Hepatocyte (in vitro differentiated cells): ENCODE results near the gene EEF1AKMT2. TPM values are rescaled to one million over a fixed set of nuclear protein-coding genes. Genes with fewer than 3 reads are reported as not detected.

Experiments
- DNase-seq: peaks from one replicate; pipeline ENCODE4 v3.0.0-alpha.2; 2016; ENCODE audit warnings: low spot score
- H2AFZ ChIP-seq: fragments of 200-600 bp; sonication (generic); 2 replicates; pipeline ENCODE4 v1.6.0; 2016; ENCODE audit warnings: antibody characterized with exemption, mild to moderate bottlenecking
- H3K27ac ChIP-seq: fragments of 200-600 bp; sonication (generic); 2 replicates; pipeline ENCODE4 v1.5.1; 2016; ENCODE audit warnings: mild to moderate bottlenecking
- H3K27me3 ChIP-seq: fragments of 200-600 bp; sonication (generic); 2 replicates; pipeline ENCODE4 v1.6.1; 2016
- H3K36me3 ChIP-seq: fragments of 200-600 bp; sonication (generic); replicated peaks from 2 replicates; pipeline ENCODE4 v1.5.1; 2016; ENCODE audit warnings: low read depth; ENCODE audit not compliant: insufficient read depth
- H3K4me1 ChIP-seq: fragments of 200-600 bp; sonication (generic); 2 replicates; pipeline ENCODE4 v1.5.1; 2016; ENCODE audit warnings: mild to moderate bottlenecking, moderate library complexity; ENCODE audit not compliant: insufficient read depth
- H3K4me2 ChIP-seq: fragments of 200-600 bp; sonication (generic); 2 replicates; pipeline ENCODE4 v1.6.0; 2016
- H3K4me3 ChIP-seq: fragments of 200-600 bp; sonication (generic); 2 replicates; pipeline ENCODE4 v1.5.1; 2016; ENCODE audit warnings: mild to moderate bottlenecking
- H3K79me2 ChIP-seq: fragments of 200-600 bp; sonication (generic); 2 replicates; pipeline ENCODE4 v1.6.0; 2017; ENCODE audit warnings: mild to moderate bottlenecking
- H3K9me2 ChIP-seq: fragments of 200-600 bp; sonication (generic); replicated peaks from 2 replicates; pipeline ENCODE4 v1.6.0; 2017; ENCODE audit warnings: mild to moderate bottlenecking; ENCODE audit not compliant: insufficient read depth
- H3K9me3 ChIP-seq: fragments of 200-600 bp; sonication (generic); 2 replicates; pipeline ENCODE4 v1.5.1; 2016; ENCODE audit warnings: low read depth, mild to moderate bottlenecking
- H4K20me1 ChIP-seq: fragments of 200-600 bp; sonication (generic); 2 replicates; pipeline ENCODE4 v1.6.0; 2016; ENCODE audit warnings: mild to moderate bottlenecking; ENCODE audit not compliant: insufficient read depth, poor library complexity, severe bottlenecking
- EZH2 ChIP-seq: fragments of 200-600 bp; sonication (generic); IDR thresholded peaks from 2 replicates; pipeline ENCODE4 v1.6.1; 2016; ENCODE audit warnings: antibody characterized with exemption, mild to moderate bottlenecking, borderline replicate concordance
- EZH2phosphoT487 ChIP-seq: fragments of 200-600 bp; sonication (generic); IDR thresholded peaks from one replicate; pipeline ENCODE4 v1.6.1; 2018; ENCODE audit warnings: antibody characterized with exemption, mild to moderate bottlenecking, low read depth, moderate library complexity; ENCODE audit not compliant: unreplicated experiment, severe bottlenecking
- WGBS: methylation state at CpG from one replicate; pipeline ENCODE4 v1.1.6; 2016; ENCODE audit warnings: low lambda C conversion rate; ENCODE audit errors: missing lambda C conversion rate; 5-methylcytosine and 5-hydroxymethylcytosine counted together
- polyA plus RNA-seq: library from polyadenylated mRNA; unstranded; fragments of >200 nt; fragmentation: Nextera tagmentation; extraction: Ambion mirVana; gene quantifications from 2 replicates; pipeline ENCODE4 v1.2.1, GENCODE V29; 2016
- total RNA-seq: library from RNA; depleted of rRNA; stranded (reverse); fragments of >200 nt; gene quantifications from 2 replicates; pipeline ENCODE4 v1.2.3, GENCODE V29; 2014
- TF ChIP-seq, protein P1 (sequence below): fragments of 200-600 bp; sonication (generic); IDR thresholded peaks from 2 replicates; pipeline ENCODE4 v1.5.1; 2016; ENCODE audit warnings: antibody characterized with exemption, mild to moderate bottlenecking; ENCODE audit not compliant: poor library complexity

The EEF1AKMT2 gene
- total and polyA plus RNA-seq, 2 experiments from 2014 or later, result 9.8 to 10.5 TPM

GRCh38 chr10:124744102-124745050, 47.3 kb downstream of the EEF1AKMT2 start, which contains the start of gene FAM53B:
Gene FAM53B (minus strand): TSS chr10:124744378. CDS start chr10:124706713, 37,665 bp downstream.
- peak within 1 kb of the TSS; percentile 51 for H2AFZ ChIP-seq
- H3K9me3 ChIP-seq, result no peaks in the 10 kb centered on the region
- peaks cover 27% of the 10 kb centered on the region for H3K79me2 ChIP-seq
- TF ChIP-seq EZH2phosphoT487, result no peak
- no peak for TF ChIP-seq EZH2
- TF ChIP-seq, protein P1, sequence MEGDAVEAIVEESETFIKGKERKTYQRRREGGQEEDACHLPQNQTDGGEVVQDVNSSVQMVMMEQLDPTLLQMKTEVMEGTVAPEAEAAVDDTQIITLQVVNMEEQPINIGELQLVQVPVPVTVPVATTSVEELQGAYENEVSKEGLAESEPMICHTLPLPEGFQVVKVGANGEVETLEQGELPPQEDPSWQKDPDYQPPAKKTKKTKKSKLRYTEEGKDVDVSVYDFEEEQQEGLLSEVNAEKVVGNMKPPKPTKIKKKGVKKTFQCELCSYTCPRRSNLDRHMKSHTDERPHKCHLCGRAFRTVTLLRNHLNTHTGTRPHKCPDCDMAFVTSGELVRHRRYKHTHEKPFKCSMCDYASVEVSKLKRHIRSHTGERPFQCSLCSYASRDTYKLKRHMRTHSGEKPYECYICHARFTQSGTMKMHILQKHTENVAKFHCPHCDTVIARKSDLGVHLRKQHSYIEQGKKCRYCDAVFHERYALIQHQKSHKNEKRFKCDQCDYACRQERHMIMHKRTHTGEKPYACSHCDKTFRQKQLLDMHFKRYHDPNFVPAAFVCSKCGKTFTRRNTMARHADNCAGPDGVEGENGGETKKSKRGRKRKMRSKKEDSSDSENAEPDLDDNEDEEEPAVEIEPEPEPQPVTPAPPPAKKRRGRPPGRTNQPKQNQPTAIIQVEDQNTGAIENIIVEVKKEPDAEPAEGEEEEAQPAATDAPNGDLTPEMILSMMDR, result no peak
- peak within 1 kb of the TSS; percentile 59 for H3K4me3 ChIP-seq
- DNase-seq, result peak; percentile 94
- peaks cover 36% of the 10 kb centered on the region for H3K4me1 ChIP-seq
- H3K27me3 ChIP-seq, result no peaks in the 10 kb centered on the region
- H3K9me2 ChIP-seq, result no peaks in the 10 kb centered on the region
- peak within 1 kb of the TSS; percentile 94 for H3K4me2 ChIP-seq
- 1% methylated on average over 86 of the region's 100 CpGs for WGBS
- H3K27ac ChIP-seq, result peak within 1 kb of the TSS; percentile 92
- peaks cover 4% of the 10 kb centered on the region for H4K20me1 ChIP-seq
- no peaks in the 10 kb centered on the region for H3K36me3 ChIP-seq

- peaks cover 7% of the 10 kb centered on the region for H4K20me1 ChIP-seq
- peak overlapping the region; percentile 19 for H2AFZ ChIP-seq
- H3K27me3 ChIP-seq, result no peaks in the 10 kb centered on the region
- 2% methylated on average over 56 of the region's 101 CpGs for WGBS
- H3K79me2 ChIP-seq, result peaks cover 36% of the 10 kb centered on the region
- H3K4me3 ChIP-seq, result peak overlapping the region; percentile 59
- peak overlapping the region; percentile 94 for H3K4me2 ChIP-seq
- peak; percentile 41 for DNase-seq
- peak overlapping the region; percentile 65 for H3K27ac ChIP-seq
- H3K9me3 ChIP-seq, result no peaks in the 10 kb centered on the region
- H3K9me2 ChIP-seq, result no peaks in the 10 kb centered on the region
- no peak for TF ChIP-seq EZH2
- peaks cover 46% of the 10 kb centered on the region for H3K4me1 ChIP-seq
- no peaks in the 10 kb centered on the region for H3K36me3 ChIP-seq
Observed at GRCh38 chr10:124743191-124744101, 48.2 kb downstream of the EEF1AKMT2 start.

DNA sequence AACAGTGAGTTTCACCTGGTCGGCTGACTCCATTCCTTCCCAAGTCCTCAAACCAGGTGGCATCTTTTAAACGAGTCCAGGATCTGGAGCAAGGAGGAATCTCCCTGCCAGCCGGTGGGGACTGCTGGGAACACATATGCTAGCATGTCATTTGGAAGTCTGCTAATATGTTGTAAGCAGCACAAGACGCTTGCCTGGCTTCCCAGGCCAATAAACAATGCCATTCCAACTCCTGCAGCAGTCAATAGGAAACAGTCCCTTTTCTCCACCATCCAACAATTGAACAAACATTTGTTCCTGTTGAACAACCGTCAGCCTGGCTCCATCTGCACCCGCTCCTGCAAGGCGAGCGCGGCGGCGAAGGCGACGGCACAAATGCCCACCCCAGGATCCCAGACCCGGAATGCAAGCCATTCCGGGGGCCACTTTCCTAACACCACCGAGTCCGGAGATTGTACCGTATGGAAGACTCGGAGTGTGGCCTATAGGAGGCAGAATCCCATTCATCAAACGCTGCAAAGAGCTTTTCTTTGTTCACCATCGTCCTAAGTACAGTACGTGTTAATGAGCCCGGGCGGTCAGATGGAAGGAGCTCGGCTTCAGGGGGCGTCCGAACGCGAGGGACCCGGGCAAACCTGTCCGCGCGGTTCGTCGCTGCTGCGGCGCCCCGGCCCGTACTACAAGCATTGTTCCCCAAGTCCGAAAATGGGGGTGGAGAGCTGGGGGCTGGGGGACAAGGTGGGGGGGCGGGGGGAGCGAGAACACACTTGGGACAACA, 49.1 kb downstream of the EEF1AKMT2 start:
- H3K4me3 ChIP-seq, result peak overlapping the region; percentile 59
- peak overlapping the region; percentile 94 for H3K4me2 ChIP-seq
- no peaks in the 10 kb centered on the region for H3K36me3 ChIP-seq
- H4K20me1 ChIP-seq, result peaks cover 7% of the 10 kb centered on the region
- TF ChIP-seq, protein P1, result peak; percentile 42
- no peak for TF ChIP-seq EZH2phosphoT487
- H3K4me1 ChIP-seq, result peaks cover 54% of the 10 kb centered on the region
- no peaks in the 10 kb centered on the region for H3K9me3 ChIP-seq
- 5% methylated on average over 41 of the region's 42 CpGs for WGBS
- no peaks in the 10 kb centered on the region for H3K9me2 ChIP-seq
- H3K79me2 ChIP-seq, result peaks cover 45% of the 10 kb centered on the region
- peak overlapping the region; percentile 19 for H2AFZ ChIP-seq
- H3K27ac ChIP-seq, result peak overlapping the region; percentile 65
- peak; percentile 47 for DNase-seq
- no peaks in the 10 kb centered on the region for H3K27me3 ChIP-seq
